ENCODE data around the gene TMEM91. TPM values are rescaled to one million over a fixed set of nuclear protein-coding genes. Genes with fewer than 3 reads are reported as not detected.

The TMEM91 gene
- total and polyA plus RNA-seq, 9 of the 15 experiments (the other 6 are each of a cell fraction or from before 2014, with no cell fraction given), result 1.2 to 5.2 (median 2.7) TPM

- TF ChIP-seq TEAD4 (IDR thresholded peaks at IDR 0.05; ENCODE audit: low read length), result peak; percentile 21; the same call in 1 of the 2 replicates
- no peak for TF ChIP-seq TEAD4 (CRISPR knock-in tag; IDR thresholded peaks at IDR 0.05; ENCODE audit: borderline replicate concordance)
- TF ChIP-seq ZMIZ1 (IDR thresholded peaks at IDR 0.05; ENCODE audit: low read depth in 2 of 2, low read length in 2 of 2), result no peak
- TF ChIP-seq ZNF12 (CRISPR knock-in tag; IDR thresholded peaks at IDR 0.05), result no peak
- no peak for TF ChIP-seq HMGXB4 (CRISPR knock-in tag; IDR thresholded peaks at IDR 0.05)
- no peak for TF ChIP-seq ZBTB5 (IDR thresholded peaks at IDR 0.05)
- TF ChIP-seq ETS2 (tag; IDR thresholded peaks at IDR 0.05; ENCODE audit: borderline replicate concordance, poor library complexity, severe bottlenecking), result no peak
- TF ChIP-seq HINFP (tag; conservative IDR thresholded peaks at IDR 0.05; ENCODE audit: low read depth), result no peak
- no peak for TF ChIP-seq TRIM24 (IDR thresholded peaks at IDR 0.05)
- TF ChIP-seq SNIP1 (IDR thresholded peaks at IDR 0.05; ENCODE audit: low read depth), result no peak
- TF ChIP-seq RB1 (IDR thresholded peaks at IDR 0.05; ENCODE audit: low read depth), result peak; percentile 60
- TF ChIP-seq ZNF699 (CRISPR knock-in tag; IDR thresholded peaks at IDR 0.05; ENCODE audit: insufficient replicate concordance), result no peak
- no peak for TF ChIP-seq PHF21A (IDR thresholded peaks at IDR 0.05; ENCODE audit: borderline replicate concordance, low read depth)
- peak; percentile 74; the same call in 1 of the 2 replicates for TF ChIP-seq CGGBP1 (CRISPR knock-in tag; IDR thresholded peaks at IDR 0.05)
- TF ChIP-seq FOXM1 (IDR thresholded peaks at IDR 0.05; ENCODE audit: low read depth), result no peak
- TF ChIP-seq FOXM1 (CRISPR knock-in tag; IDR thresholded peaks at IDR 0.05; ENCODE audit: low read depth), result 0 out of 2 replicates have a peak, but pooled peaks have one; percentile 27
- peak; percentile 60 for TF ChIP-seq CREM (IDR thresholded peaks at IDR 0.05; ENCODE audit: low read depth)
- TF ChIP-seq NFRKB (IDR thresholded peaks at IDR 0.05; ENCODE audit: low read depth), result no peak
- TF ChIP-seq SMARCA4 (IDR thresholded peaks at IDR 0.05), result no peak
Observed at GRCh38 chr19:41353466-41354342, 22.6 kb upstream of the TMEM91 start, which contains the start of gene TGFB1 (continued).

All from K562 (cell line).